ENCODE measurements around the gene PRKRA. TPM values are rescaled to one million over a fixed set of nuclear protein-coding genes. Genes with fewer than 3 reads are reported as not detected.

Gene PRKRA
- total and polyA plus RNA-seq, 9 of the 15 experiments (the other 6 are each of a cell fraction or from before 2014, with no cell fraction given) = 14.1 to 78.1 (median 52.3) TPM

DNA sequence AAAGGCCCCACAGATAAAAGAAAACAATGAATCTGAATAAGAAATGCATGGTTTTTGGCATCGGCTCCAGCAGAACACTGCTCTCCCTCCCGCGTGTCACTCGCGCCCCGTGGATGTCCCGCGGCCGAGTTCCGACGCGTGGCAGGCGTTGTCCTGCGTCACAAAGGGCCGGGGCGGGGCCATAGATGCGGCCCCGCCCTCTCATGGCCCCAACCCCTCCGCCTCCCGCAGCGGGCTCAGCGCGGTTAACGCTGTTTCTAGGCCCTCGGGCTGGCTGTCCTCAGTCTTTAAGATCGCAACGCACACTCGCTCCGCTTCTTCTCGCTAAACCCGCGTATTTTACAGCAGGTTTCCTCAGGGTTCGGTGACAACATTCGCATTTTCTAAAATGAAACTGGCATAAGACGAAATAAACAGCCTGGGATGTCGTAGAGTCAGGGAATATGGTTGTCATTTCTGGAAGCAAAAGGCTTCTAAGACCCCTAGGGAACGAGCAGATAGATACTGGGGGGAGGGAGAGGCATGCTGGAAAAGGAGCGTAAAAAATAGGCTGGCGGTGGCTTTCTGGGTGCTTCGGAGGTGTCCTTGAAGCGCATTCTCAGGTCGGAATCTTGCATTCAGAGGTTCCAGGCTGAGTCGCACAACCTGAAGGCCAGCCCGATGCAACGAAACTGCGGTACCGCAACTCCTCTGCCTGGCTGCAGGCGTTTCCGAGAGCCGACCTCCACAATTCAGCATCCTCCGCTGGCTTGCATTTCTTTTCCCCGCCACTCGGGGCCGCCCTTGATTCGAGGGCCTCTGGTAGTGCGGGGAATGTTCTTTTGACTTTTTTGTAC is 27.7 kb upstream of the PRKRA start, which contains the start of gene FKBP7 (continued):
- TF ChIP-seq, protein P1, sequence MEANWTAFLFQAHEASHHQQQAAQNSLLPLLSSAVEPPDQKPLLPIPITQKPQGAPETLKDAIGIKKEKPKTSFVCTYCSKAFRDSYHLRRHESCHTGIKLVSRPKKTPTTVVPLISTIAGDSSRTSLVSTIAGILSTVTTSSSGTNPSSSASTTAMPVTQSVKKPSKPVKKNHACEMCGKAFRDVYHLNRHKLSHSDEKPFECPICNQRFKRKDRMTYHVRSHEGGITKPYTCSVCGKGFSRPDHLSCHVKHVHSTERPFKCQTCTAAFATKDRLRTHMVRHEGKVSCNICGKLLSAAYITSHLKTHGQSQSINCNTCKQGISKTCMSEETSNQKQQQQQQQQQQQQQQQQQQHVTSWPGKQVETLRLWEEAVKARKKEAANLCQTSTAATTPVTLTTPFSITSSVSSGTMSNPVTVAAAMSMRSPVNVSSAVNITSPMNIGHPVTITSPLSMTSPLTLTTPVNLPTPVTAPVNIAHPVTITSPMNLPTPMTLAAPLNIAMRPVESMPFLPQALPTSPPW (CRISPR knock-in tag; IDR thresholded peaks at IDR 0.05) = peak; percentile 90
- TF ChIP-seq CBX5 (IDR thresholded peaks at IDR 0.05; ENCODE audit: borderline replicate concordance, low read depth) = no peak
- TF ChIP-seq MECOM (CRISPR knock-in tag; IDR thresholded peaks at IDR 0.05) = no peak
- TF ChIP-seq, protein P2, sequence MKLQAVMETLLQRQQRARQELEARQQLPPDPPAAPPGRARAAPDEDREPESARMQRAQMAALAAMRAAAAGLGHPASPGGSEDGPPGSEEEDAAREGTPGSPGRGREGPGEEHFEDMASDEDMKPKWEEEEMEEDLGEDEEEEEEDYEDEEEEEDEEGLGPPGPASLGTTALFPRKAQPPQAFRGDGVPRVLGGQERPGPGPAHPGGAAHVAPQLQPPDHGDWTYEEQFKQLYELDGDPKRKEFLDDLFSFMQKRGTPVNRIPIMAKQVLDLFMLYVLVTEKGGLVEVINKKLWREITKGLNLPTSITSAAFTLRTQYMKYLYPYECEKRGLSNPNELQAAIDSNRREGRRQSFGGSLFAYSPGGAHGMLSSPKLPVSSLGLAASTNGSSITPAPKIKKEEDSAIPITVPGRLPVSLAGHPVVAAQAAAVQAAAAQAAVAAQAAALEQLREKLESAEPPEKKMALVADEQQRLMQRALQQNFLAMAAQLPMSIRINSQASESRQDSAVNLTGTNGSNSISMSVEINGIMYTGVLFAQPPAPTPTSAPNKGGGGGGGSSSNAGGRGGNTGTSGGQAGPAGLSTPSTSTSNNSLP (IDR thresholded peaks at IDR 0.05; ENCODE audit: borderline replicate concordance, low read depth, low read length) = no peak
- TF ChIP-seq, protein P3, sequence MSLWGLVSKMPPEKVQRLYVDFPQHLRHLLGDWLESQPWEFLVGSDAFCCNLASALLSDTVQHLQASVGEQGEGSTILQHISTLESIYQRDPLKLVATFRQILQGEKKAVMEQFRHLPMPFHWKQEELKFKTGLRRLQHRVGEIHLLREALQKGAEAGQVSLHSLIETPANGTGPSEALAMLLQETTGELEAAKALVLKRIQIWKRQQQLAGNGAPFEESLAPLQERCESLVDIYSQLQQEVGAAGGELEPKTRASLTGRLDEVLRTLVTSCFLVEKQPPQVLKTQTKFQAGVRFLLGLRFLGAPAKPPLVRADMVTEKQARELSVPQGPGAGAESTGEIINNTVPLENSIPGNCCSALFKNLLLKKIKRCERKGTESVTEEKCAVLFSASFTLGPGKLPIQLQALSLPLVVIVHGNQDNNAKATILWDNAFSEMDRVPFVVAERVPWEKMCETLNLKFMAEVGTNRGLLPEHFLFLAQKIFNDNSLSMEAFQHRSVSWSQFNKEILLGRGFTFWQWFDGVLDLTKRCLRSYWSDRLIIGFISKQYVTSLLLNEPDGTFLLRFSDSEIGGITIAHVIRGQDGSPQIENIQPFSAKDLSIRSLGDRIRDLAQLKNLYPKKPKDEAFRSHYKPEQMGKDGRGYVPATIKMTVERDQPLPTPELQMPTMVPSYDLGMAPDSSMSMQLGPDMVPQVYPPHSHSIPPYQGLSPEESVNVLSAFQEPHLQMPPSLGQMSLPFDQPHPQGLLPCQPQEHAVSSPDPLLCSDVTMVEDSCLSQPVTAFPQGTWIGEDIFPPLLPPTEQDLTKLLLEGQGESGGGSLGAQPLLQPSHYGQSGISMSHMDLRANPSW (CRISPR knock-in tag; IDR thresholded peaks at IDR 0.05) = no peak
- TF ChIP-seq STAG1 (CRISPR knock-in tag; IDR thresholded peaks at IDR 0.05; ENCODE audit: borderline replicate concordance) = no peak
- TF ChIP-seq, protein P4, sequence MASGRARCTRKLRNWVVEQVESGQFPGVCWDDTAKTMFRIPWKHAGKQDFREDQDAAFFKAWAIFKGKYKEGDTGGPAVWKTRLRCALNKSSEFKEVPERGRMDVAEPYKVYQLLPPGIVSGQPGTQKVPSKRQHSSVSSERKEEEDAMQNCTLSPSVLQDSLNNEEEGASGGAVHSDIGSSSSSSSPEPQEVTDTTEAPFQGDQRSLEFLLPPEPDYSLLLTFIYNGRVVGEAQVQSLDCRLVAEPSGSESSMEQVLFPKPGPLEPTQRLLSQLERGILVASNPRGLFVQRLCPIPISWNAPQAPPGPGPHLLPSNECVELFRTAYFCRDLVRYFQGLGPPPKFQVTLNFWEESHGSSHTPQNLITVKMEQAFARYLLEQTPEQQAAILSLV (tag; IDR thresholded peaks at IDR 0.05) = no peak; the same call in 1 of the 2 replicates
- 0 out of 2 replicates have a peak, but pooled peaks have one; percentile 59 for TF ChIP-seq ZBTB7A (IDR thresholded peaks at IDR 0.05; ENCODE audit: borderline replicate concordance, control insufficient read depth, low read depth, low read length)
- no peak for TF ChIP-seq HMG20B (CRISPR knock-in tag; IDR thresholded peaks at IDR 0.05)
- TF ChIP-seq PML (IDR thresholded peaks at IDR 0.05; ENCODE audit: low read length) = no peak
- no peak for TF ChIP-seq ZFP1 (CRISPR knock-in tag; IDR thresholded peaks at IDR 0.05)
- TF ChIP-seq CBFA2T3 (IDR thresholded peaks at IDR 0.05) = no peak
- 0 out of 2 replicates have a peak, but pooled peaks have one; percentile 8 for TF ChIP-seq ARID2 (IDR thresholded peaks at IDR 0.05)
- TF ChIP-seq, protein P5, sequence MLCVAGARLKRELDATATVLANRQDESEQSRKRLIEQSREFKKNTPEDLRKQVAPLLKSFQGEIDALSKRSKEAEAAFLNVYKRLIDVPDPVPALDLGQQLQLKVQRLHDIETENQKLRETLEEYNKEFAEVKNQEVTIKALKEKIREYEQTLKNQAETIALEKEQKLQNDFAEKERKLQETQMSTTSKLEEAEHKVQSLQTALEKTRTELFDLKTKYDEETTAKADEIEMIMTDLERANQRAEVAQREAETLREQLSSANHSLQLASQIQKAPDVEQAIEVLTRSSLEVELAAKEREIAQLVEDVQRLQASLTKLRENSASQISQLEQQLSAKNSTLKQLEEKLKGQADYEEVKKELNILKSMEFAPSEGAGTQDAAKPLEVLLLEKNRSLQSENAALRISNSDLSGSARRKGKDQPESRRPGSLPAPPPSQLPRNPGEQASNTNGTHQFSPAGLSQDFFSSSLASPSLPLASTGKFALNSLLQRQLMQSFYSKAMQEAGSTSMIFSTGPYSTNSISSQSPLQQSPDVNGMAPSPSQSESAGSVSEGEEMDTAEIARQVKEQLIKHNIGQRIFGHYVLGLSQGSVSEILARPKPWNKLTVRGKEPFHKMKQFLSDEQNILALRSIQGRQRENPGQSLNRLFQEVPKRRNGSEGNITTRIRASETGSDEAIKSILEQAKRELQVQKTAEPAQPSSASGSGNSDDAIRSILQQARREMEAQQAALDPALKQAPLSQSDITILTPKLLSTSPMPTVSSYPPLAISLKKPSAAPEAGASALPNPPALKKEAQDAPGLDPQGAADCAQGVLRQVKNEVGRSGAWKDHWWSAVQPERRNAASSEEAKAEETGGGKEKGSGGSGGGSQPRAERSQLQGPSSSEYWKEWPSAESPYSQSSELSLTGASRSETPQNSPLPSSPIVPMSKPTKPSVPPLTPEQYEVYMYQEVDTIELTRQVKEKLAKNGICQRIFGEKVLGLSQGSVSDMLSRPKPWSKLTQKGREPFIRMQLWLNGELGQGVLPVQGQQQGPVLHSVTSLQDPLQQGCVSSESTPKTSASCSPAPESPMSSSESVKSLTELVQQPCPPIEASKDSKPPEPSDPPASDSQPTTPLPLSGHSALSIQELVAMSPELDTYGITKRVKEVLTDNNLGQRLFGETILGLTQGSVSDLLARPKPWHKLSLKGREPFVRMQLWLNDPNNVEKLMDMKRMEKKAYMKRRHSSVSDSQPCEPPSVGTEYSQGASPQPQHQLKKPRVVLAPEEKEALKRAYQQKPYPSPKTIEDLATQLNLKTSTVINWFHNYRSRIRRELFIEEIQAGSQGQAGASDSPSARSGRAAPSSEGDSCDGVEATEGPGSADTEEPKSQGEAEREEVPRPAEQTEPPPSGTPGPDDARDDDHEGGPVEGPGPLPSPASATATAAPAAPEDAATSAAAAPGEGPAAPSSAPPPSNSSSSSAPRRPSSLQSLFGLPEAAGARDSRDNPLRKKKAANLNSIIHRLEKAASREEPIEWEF (CRISPR knock-in tag; IDR thresholded peaks at IDR 0.05) = no peak
- TF ChIP-seq HDAC8 (tag; IDR thresholded peaks at IDR 0.05) = no peak

Measured in K562 (cell line).